Neural crest cell (in vitro differentiated cells): Measurements from ENCODE around the gene MMP7. TPM values are rescaled to one million over a fixed set of nuclear protein-coding genes. Genes with fewer than 3 reads are reported as not detected.

Experiments
- DNase-seq: peaks from one replicate; pipeline ENCODE4 v3.0.0; 2021; ENCODE audit warnings: low read depth, mixed read lengths, low spot score
- H3K27ac Mint-ChIP-seq: one replicate; pipeline ENCODE4 v1.8.0; 2021; ENCODE audit warnings: mild to moderate bottlenecking, mixed read lengths; ENCODE audit not compliant: unreplicated experiment
- H3K27me3 Mint-ChIP-seq: 2 replicates; pipeline ENCODE4 v1.8.0; 2021; ENCODE audit warnings: low read depth, mild to moderate bottlenecking, mixed read lengths
- H3K36me3 Mint-ChIP-seq: 2 replicates; pipeline ENCODE4 v1.8.0; 2021; ENCODE audit warnings: low read depth, mild to moderate bottlenecking, mixed read lengths
- H3K4me1 Mint-ChIP-seq: 2 replicates; pipeline ENCODE4 v1.8.0; 2021; ENCODE audit warnings: mixed read lengths
- H3K4me3 Mint-ChIP-seq: one replicate; pipeline ENCODE4 v1.8.0; 2021; ENCODE audit warnings: mild to moderate bottlenecking, mixed read lengths
- H3K9me3 Mint-ChIP-seq: 2 replicates; pipeline ENCODE4 v1.8.0; 2021; ENCODE audit warnings: mixed read lengths
- CTCF ChIP-seq: fragments of 200-600 bp; sonication (generic); conservative IDR thresholded peaks from 2 replicates; pipeline ENCODE4 v1.5.0; 2021; ENCODE audit warnings: antibody characterized with exemption, mild to moderate bottlenecking
- total RNA-seq: library from RNA; stranded (reverse); gene quantifications from 2 replicates; pipeline ENCODE4 v1.2.1, GENCODE V29; 2021

The MMP7 gene
- total RNA-seq, 1 donor from 2014 or later = not detected

- Mint-ChIP-seq H3K27me3 (no peaks in the 10 kb centered on the region), H3K9me3 (no peaks in the 10 kb centered on the region), H3K4me3 (no peak overlapping the region), H3K4me1 (peaks cover 11% of the 10 kb centered on the region), H3K27ac (no peak overlapping the region), H3K36me3 (no peaks in the 10 kb centered on the region)
- no peak for TF ChIP-seq CTCF
- no peak for DNase-seq
Measured at GRCh38 chr11:102479733-102480132, 50.8 kb downstream of the MMP7 start.

GRCh38 chr11:102478673-102479299, 51.8 kb downstream of the MMP7 start:
- Mint-ChIP-seq H3K36me3 (no peaks in the 10 kb centered on the region), H3K4me1 (peaks cover 11% of the 10 kb centered on the region), H3K4me3 (no peak overlapping the region), H3K27me3 (no peaks in the 10 kb centered on the region), H3K27ac (no peak overlapping the region), H3K9me3 (no peaks in the 10 kb centered on the region)
- DNase-seq = no peak
- no peak for TF ChIP-seq CTCF

GRCh38 chr11:102476812-102477211, 53.7 kb downstream of the MMP7 start:
- H3K9me3 Mint-ChIP-seq = no peaks in the 10 kb centered on the region
- TF ChIP-seq CTCF = no peak
- H3K27me3 Mint-ChIP-seq = no peaks in the 10 kb centered on the region
- no peak for DNase-seq
- H3K4me1 Mint-ChIP-seq = peaks cover 11% of the 10 kb centered on the region
- H3K27ac Mint-ChIP-seq = peak overlapping the region; percentile 6
- no peaks in the 10 kb centered on the region for H3K36me3 Mint-ChIP-seq
- no peak overlapping the region for H3K4me3 Mint-ChIP-seq

DNA sequence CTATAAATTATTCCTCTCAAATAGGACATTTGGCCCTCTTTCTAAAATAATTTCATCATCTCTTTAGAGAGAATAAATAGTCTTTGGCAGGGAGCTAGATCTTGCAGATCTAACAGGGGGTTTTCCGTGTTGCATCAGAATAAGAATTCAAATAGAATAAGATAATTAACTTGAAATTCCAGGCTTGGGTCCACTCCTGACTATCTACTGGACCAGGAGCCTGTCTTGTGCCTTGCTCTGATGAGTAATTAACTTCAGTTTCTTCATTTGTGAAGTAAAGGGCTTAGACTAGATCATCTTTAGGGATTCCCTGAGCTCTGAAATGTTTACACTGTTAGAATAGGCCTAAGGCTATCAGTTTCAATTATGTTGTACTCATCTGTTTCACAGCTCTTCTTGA, 54.5 kb downstream of the MMP7 start:
- H3K4me3 Mint-ChIP-seq = no peak overlapping the region
- no peaks in the 10 kb centered on the region for H3K36me3 Mint-ChIP-seq
- H3K4me1 Mint-ChIP-seq = peaks cover 11% of the 10 kb centered on the region
- DNase-seq = no peak
- H3K27ac Mint-ChIP-seq = peak overlapping the region; percentile 4
- TF ChIP-seq CTCF = no peak
- H3K9me3 Mint-ChIP-seq = no peaks in the 10 kb centered on the region
- no peaks in the 10 kb centered on the region for H3K27me3 Mint-ChIP-seq

DNA sequence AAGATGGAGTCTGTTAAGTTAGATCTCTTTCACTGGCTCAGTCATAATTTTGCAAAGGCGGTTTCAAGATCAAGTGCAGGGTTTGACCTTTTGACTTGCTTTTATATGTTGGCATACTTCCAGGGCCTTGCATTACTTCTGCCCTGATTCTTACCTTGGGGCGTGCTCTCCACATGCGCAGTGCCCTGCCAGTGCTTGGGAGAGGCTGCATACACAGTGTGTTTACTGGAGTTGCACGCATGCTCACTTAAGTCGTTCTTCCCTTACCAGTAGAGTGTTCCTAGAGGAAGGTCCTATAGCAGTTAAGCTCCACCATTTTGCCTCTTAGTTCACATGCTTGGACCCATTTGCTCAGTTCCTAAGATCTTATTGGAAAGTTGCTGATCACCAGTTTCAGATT, 57.0 kb downstream of the MMP7 start:
- no peak for DNase-seq
- no peaks in the 10 kb centered on the region for H3K9me3 Mint-ChIP-seq
- H3K4me3 Mint-ChIP-seq = no peak overlapping the region
- H3K27ac Mint-ChIP-seq = no peak overlapping the region
- no peak for TF ChIP-seq CTCF
- no peaks in the 10 kb centered on the region for H3K36me3 Mint-ChIP-seq
- peaks cover 11% of the 10 kb centered on the region for H3K4me1 Mint-ChIP-seq
- no peaks in the 10 kb centered on the region for H3K27me3 Mint-ChIP-seq

DNA sequence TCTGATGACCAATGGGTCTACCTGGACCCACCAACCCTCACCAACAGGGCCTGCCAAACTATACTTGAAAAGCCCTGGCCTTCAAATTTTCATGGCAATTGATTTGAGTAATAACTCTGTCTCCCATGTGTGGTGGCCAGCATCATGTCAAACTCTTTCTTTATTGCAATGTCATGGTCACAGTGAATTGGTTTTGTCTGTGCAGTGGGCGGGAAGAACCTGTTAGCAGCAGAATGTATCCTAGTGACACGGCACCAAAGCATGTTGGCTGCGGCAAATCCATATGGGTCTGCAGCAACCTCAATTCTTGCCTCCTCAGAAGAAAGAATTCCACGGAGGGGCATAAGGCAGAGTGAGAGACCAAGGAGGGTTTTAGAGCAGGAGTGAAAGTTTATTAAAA, 58.4 kb downstream of the MMP7 start:
- H3K27me3 Mint-ChIP-seq = no peaks in the 10 kb centered on the region
- no peaks in the 10 kb centered on the region for H3K9me3 Mint-ChIP-seq
- no peak overlapping the region for H3K27ac Mint-ChIP-seq
- H3K4me1 Mint-ChIP-seq = peaks cover 5% of the 10 kb centered on the region
- no peak overlapping the region for H3K4me3 Mint-ChIP-seq
- TF ChIP-seq CTCF = no peak
- H3K36me3 Mint-ChIP-seq = no peaks in the 10 kb centered on the region
- DNase-seq = no peak
